DMS114 treated with DMSO at 0.1 percent for 48 hours (cell line): Measurements from ENCODE around the gene NAA25.

Experiments used
- DNase-seq: peaks from one replicate; lab custom pipeline; 2025; ENCODE audit not compliant: unreplicated experiment; lab: John Stamatoyannopoulos, UW

NAA25 gene

DNA sequence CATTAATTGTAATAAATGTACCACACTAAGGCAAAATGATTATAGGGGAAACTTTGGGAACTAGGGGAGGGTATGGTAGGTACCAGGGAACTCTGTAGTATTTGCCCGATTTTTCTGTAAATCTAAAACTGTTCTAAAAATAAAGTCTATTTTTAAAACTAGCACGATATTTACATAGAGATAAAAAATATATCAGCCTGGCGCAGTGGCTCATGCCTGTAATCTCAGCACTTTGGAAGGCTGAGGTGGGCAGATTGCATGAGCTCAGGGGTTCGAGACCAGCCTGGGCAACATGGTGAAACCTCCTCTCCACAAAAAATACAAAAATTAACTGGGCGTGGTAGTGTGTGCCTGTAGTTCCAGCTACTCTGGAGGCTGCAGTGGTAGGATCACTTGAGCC is 128.0 kb downstream of the NAA25 start:
- DNase-seq: no peak

DNA sequence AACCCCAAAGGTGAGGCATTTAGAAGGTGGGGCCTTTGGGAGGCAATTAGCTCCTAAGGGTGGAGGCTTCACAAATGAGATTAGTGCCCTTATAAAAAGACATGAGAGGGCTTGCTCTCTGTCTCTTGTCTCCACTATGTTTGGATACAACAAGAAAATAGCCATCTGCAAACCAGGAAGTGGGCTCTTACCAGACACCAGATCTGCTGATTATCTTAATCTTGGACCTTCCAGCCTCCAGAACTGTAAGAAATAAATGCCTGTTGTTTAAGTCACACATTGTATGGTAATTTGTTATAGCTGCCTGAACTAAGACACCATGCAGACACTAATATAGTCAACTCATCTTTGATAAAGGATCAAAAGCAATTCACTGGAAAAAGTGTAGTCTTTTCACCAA is 130.0 kb downstream of the NAA25 start:
- DNase-seq: no peak

DNA sequence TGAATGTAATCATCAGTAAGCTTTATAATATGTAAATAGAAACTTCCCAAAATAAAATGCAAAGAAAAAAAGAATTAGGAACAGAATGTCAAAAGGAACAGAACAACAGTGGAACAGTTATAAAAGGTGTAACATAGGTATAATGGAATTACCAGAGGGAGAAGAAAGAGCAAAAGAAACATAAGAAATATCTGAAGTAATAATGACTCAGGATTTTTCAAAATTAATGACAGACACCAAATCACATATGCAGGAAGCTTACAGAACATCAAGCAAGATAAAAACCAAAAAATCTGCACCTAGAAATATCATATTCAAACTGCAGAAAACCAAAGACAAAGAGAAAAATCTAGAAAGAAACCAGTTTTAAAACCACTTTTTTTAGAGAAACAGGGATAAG is 131.7 kb downstream of the NAA25 start:
- no peak for DNase-seq
